ENCODE results near the gene FARSB.

DNA sequence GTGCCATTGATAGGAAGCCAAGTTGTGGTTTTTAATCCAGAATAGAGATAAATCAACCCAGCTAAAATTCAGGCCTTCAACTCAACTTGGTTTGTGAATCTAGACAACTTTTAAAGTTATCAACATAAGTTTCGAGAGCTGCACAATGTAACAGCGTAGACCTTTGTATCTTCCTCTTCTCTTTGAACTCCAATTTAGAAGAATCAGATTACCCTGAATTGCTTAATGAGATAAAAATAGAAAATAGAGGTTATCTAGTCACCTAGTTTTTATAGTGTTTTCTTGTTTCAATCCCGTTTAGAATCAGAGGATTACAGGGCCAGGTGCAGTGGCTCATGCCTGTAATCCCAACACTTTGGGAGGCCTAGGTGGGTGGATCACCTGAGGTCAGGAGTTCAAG, 27.9 kb upstream of the FARSB start:
- TF ChIP-seq ZNF512 (CRISPR knock-in tag; IDR thresholded peaks at IDR 0.05; ENCODE audit: borderline replicate concordance): no peak
- no peak for TF ChIP-seq RELA (CRISPR knock-in tag; IDR thresholded peaks at IDR 0.05; ENCODE audit: borderline replicate concordance)
- no peak for TF ChIP-seq CTCF (IDR thresholded peaks at IDR 0.05)
- TF ChIP-seq ATF2 (CRISPR knock-in tag; IDR thresholded peaks at IDR 0.05; ENCODE audit: borderline replicate concordance, low read depth): no peak
- no peak for TF ChIP-seq ZBTB43 (CRISPR knock-in tag; IDR thresholded peaks at IDR 0.05)
- no peak for TF ChIP-seq ARID4B (CRISPR knock-in tag; IDR thresholded peaks at IDR 0.05; ENCODE audit: borderline replicate concordance)
- no peak for TF ChIP-seq NFYB (CRISPR knock-in tag; conservative IDR thresholded peaks at IDR 0.05; ENCODE audit: low read depth)
- no peak for TF ChIP-seq KAT7 (CRISPR knock-in tag; IDR thresholded peaks at IDR 0.05; ENCODE audit: borderline replicate concordance)
- no peak for TF ChIP-seq TP53 (CRISPR knock-in tag; IDR thresholded peaks at IDR 0.05)
- TF ChIP-seq, protein P1, sequence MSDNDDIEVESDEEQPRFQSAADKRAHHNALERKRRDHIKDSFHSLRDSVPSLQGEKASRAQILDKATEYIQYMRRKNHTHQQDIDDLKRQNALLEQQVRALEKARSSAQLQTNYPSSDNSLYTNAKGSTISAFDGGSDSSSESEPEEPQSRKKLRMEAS (CRISPR knock-in tag; IDR thresholded peaks at IDR 0.05): no peak
- TF ChIP-seq MYBL2 (CRISPR knock-in tag; IDR thresholded peaks at IDR 0.05): no peak
